HepG2 (cell line): ENCODE data around the gene ENDOG. TPM values are rescaled to one million over a fixed set of nuclear protein-coding genes. Genes with fewer than 3 reads are reported as not detected.

Experiments
- CREBL2 ChIP-seq: sonication (generic); formaldehyde crosslinking; IDR thresholded peaks from 2 replicates; pipeline ENCODE4 v1.8.1; 2023; ENCODE audit warnings: missing genetic modification reagents, mild to moderate bottlenecking, borderline replicate concordance
- E2F5 ChIP-seq: sonication (generic); formaldehyde crosslinking; conservative IDR thresholded peaks from 2 replicates; pipeline ENCODE4 v1.4.0; 2020; ENCODE audit warnings: missing genetic modification reagents
- RARG ChIP-seq: sonication (generic); formaldehyde crosslinking; IDR thresholded peaks from 2 replicates; pipeline ENCODE4 v1.4.0; 2020; ENCODE audit warnings: low read depth, mild to moderate bottlenecking, missing genetic modification reagents
- REL ChIP-seq: sonication (generic); formaldehyde crosslinking; conservative IDR thresholded peaks from 2 replicates; pipeline ENCODE4 v1.8.0; 2022; ENCODE audit warnings: mild to moderate bottlenecking, missing genetic modification reagents, moderate library complexity
- TFE3 ChIP-seq: IDR thresholded peaks from 2 replicates; pipeline ENCODE4 v1.6.1; 2016
- ZBED4 ChIP-seq: sonication (generic); formaldehyde crosslinking; IDR thresholded peaks from 2 replicates; pipeline ENCODE4 v1.4.0; 2020; ENCODE audit warnings: missing genetic modification reagents, borderline replicate concordance
- ZBTB20 ChIP-seq: sonication (generic); formaldehyde crosslinking; IDR thresholded peaks from 2 replicates; pipeline ENCODE4 v1.8.1; 2023; ENCODE audit warnings: missing genetic modification reagents, low read depth, mild to moderate bottlenecking, borderline replicate concordance
- ZNF232 ChIP-seq: sonication (generic); formaldehyde crosslinking; IDR thresholded peaks from 2 replicates; pipeline ENCODE4 v1.4.0; 2020; ENCODE audit warnings: missing genetic modification reagents, borderline replicate concordance
- ZNF335 ChIP-seq: sonication (generic); formaldehyde crosslinking; IDR thresholded peaks from 2 replicates; pipeline ENCODE4 v1.4.0; 2020; ENCODE audit warnings: missing genetic modification reagents
- ZNF367 ChIP-seq: sonication (generic); formaldehyde crosslinking; IDR thresholded peaks from 2 replicates; pipeline ENCODE4 v1.4.0; 2020; ENCODE audit warnings: missing genetic modification reagents, borderline replicate concordance
- ZNF382 ChIP-seq: sonication (generic); formaldehyde crosslinking; IDR thresholded peaks from 2 replicates; pipeline ENCODE4 v1.5.0; 2020; ENCODE audit warnings: missing genetic modification reagents, mild to moderate bottlenecking, borderline replicate concordance
- ZNF530 ChIP-seq: sonication (generic); formaldehyde crosslinking; IDR thresholded peaks from 2 replicates; pipeline ENCODE4 v1.5.0; 2020; ENCODE audit warnings: low read depth, mild to moderate bottlenecking, missing genetic modification reagents
- ZNF703 ChIP-seq: sonication (generic); formaldehyde crosslinking; IDR thresholded peaks from 2 replicates; pipeline ENCODE4 v1.5.1; 2020; ENCODE audit warnings: missing genetic modification reagents, mild to moderate bottlenecking, moderate library complexity, borderline replicate concordance
- ZNF878 ChIP-seq: sonication (generic); formaldehyde crosslinking; IDR thresholded peaks from 2 replicates; pipeline ENCODE4 v1.8.1; 2023; ENCODE audit warnings: mild to moderate bottlenecking, missing genetic modification reagents, moderate library complexity
- polyA plus RNA-seq, 8 experiments: library from polyadenylated mRNA; depleted of rRNA in 3 of 8; stranded (reverse) in 7 of 8; unstranded in 1 of 8; fragments of >200 nt; fragmentation: Illumina TruSeq in 4 of 8; extraction: Trizol in 4 of 8; gene quantifications; 2 replicates each; pipeline versions ENCODE4 v1.2.1 to v1.2.3, GENCODE V29; 2011 to 2016; ENCODE audit warnings: low read depth in 4 of 8, missing spikeins in 1 of 8, mixed read lengths in 1 of 8; ENCODE audit not compliant: insufficient read depth in 1 of 8
- total RNA-seq, 5 experiments: library from RNA; depleted of rRNA; stranded (reverse); fragments of >200 nt; fragmentation: Illumina TruSeq; extraction: Trizol; gene quantifications; 2 replicates each; pipeline ENCODE4 v1.2.3, GENCODE V29; 2016; ENCODE audit warnings: low read depth in 1 of 5
- TF ChIP-seq, protein P1 (sequence below): sonication (generic); formaldehyde crosslinking; IDR thresholded peaks from 2 replicates; pipeline ENCODE4 v1.5.0; 2020; ENCODE audit warnings: mild to moderate bottlenecking, missing genetic modification reagents, borderline replicate concordance
- TF ChIP-seq, protein P2 (sequence below): sonication (generic); formaldehyde crosslinking; IDR thresholded peaks from 2 replicates; pipeline ENCODE4 v1.4.0; 2020; ENCODE audit warnings: missing genetic modification reagents, borderline replicate concordance

ENDOG gene
- total and polyA plus RNA-seq, 2 of the 13 experiments (the other 11 are each of a cell fraction or from before 2014, with no cell fraction given), result 26.3 to 28.8 TPM

DNA sequence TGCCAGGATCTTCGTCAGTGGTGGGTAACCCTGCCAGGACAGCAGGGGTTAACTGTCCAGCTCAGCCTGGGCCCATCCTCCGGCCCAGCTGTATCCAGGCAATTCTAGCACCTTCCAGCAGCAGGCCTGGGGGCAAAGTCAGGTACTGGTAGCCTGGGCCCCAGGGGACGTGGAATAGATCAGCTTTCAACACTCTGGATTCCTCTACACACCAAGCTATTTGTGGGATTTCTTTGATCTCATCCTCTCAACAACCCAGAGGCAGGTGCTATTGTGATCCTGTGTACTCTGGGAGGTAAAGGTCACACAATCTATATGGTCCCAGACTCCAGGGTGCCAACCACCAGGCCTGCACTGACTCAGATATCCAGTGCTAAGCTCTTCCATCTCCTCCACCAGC lies 20.0 kb downstream of the ENDOG start (continued):
- no peak for TF ChIP-seq ZNF232 (CRISPR knock-in tag)
- peak; percentile 98; the same call in 1 of the 2 replicates for TF ChIP-seq ZBTB20 (CRISPR knock-in tag)
- TF ChIP-seq, protein P1, sequence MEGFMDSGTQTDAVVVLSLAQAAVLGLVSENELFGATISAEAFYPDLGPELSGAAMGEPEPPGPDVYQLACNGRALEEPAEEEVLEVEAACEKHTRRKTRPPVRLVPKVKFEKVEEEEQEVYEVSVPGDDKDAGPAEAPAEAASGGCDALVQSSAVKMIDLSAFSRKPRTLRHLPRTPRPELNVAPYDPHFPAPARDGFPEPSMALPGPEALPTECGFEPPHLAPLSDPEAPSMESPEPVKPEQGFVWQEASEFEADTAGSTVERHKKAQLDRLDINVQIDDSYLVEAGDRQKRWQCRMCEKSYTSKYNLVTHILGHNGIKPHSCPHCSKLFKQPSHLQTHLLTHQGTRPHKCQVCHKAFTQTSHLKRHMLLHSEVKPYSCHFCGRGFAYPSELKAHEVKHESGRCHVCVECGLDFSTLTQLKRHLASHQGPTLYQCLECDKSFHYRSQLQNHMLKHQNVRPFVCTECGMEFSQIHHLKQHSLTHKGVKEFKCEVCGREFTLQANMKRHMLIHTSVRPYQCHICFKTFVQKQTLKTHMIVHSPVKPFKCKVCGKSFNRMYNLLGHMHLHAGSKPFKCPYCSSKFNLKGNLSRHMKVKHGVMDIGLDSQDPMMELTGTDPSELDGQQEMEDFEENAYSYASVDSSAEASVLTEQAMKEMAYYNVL (CRISPR knock-in tag), result no peak
- TF ChIP-seq ZNF382, result no peak
- TF ChIP-seq ZNF530 (CRISPR knock-in tag), result no peak
- 0 out of 2 replicates have a peak, but pooled peaks have one; percentile 18 for TF ChIP-seq ZNF335 (CRISPR knock-in tag)
- no peak for TF ChIP-seq CREBL2 (CRISPR knock-in tag)
- TF ChIP-seq REL (CRISPR knock-in tag), result no peak
- TF ChIP-seq ZNF878 (CRISPR knock-in tag), result no peak
- peak; percentile 70 for TF ChIP-seq TFE3 (CRISPR knock-in tag)
- TF ChIP-seq, protein P2, sequence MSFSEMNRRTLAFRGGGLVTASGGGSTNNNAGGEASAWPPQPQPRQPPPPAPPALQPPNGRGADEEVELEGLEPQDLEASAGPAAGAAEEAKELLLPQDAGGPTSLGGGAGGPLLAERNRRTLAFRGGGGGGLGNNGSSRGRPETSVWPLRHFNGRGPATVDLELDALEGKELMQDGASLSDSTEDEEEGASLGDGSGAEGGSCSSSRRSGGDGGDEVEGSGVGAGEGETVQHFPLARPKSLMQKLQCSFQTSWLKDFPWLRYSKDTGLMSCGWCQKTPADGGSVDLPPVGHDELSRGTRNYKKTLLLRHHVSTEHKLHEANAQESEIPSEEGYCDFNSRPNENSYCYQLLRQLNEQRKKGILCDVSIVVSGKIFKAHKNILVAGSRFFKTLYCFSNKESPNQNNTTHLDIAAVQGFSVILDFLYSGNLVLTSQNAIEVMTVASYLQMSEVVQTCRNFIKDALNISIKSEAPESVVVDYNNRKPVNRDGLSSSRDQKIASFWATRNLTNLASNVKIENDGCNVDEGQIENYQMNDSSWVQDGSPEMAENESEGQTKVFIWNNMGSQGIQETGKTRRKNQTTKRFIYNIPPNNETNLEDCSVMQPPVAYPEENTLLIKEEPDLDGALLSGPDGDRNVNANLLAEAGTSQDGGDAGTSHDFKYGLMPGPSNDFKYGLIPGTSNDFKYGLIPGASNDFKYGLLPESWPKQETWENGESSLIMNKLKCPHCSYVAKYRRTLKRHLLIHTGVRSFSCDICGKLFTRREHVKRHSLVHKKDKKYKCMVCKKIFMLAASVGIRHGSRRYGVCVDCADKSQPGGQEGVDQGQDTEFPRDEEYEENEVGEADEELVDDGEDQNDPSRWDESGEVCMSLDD, result no peak
- TF ChIP-seq ZNF367 (CRISPR knock-in tag), result no peak
- no peak; the same call in 1 of the 2 replicates for TF ChIP-seq ZBED4 (CRISPR knock-in tag)
- TF ChIP-seq E2F5 (CRISPR knock-in tag), result no peak
- no peak for TF ChIP-seq RARG (CRISPR knock-in tag)
- TF ChIP-seq ZNF703 (CRISPR knock-in tag), result no peak
